ENCODE measurements around the gene SRSF3.
A peak's percentile ranks its signal among the peaks of the same experiment; 100 is the strongest.

The SRSF3 gene

GRCh38 chr6:36594029-36594815 is at the start of gene SRSF3:
Gene SRSF3, plus strand, starts transcription at chr6:36594362. Its CDS starts 2,401 bp downstream, at chr6:36596763.
- peak; percentile 20 for TF ChIP-seq CTCF (IDR thresholded peaks at IDR 0.05; ENCODE audit: insufficient read depth, low read depth, low read length, missing control alignments)
- peak; percentile 99 for DNase-seq (ENCODE audit: low read depth)
- H3K4me3 ChIP-seq (ENCODE audit: low read depth, low read length) = peak within 1 kb of the TSS; percentile 94

GRCh38 chr6:36545767-36546307 is 48.3 kb upstream of the SRSF3 start:
- no peak for TF ChIP-seq CTCF (IDR thresholded peaks at IDR 0.05; ENCODE audit: insufficient read depth, low read depth, low read length, missing control alignments)
- no peak for DNase-seq (ENCODE audit: low read depth)
- peak overlapping the region; percentile 70 for H3K4me3 ChIP-seq (ENCODE audit: low read depth, low read length)

- DNase-seq (ENCODE audit: low read depth) = peak; percentile 34
- peak overlapping the region; percentile 70 for H3K4me3 ChIP-seq (ENCODE audit: low read depth, low read length)
- no peak for TF ChIP-seq CTCF (IDR thresholded peaks at IDR 0.05; ENCODE audit: insufficient read depth, low read depth, low read length, missing control alignments)
Observed at GRCh38 chr6:36546308-36546919, 47.7 kb upstream of the SRSF3 start.

GRCh38 chr6:36546920-36547645 is 47.1 kb upstream of the SRSF3 start, which contains the start of gene STK38:
Gene STK38, minus strand, starts transcription at chr6:36547479. Its CDS starts 7,277 bp downstream, at chr6:36540202.
- peak within 1 kb of the TSS; percentile 70 for H3K4me3 ChIP-seq (ENCODE audit: low read depth, low read length)
- TF ChIP-seq CTCF (IDR thresholded peaks at IDR 0.05; ENCODE audit: insufficient read depth, low read depth, low read length, missing control alignments) = peak; percentile 5
- peak; percentile 94 for DNase-seq (ENCODE audit: low read depth)

GRCh38 chr6:36547646-36548400 is 46.3 kb upstream of the SRSF3 start:
- DNase-seq (ENCODE audit: low read depth) = no peak
- no peak for TF ChIP-seq CTCF (IDR thresholded peaks at IDR 0.05; ENCODE audit: insufficient read depth, low read depth, low read length, missing control alignments)
- H3K4me3 ChIP-seq (ENCODE audit: low read depth, low read length) = peak overlapping the region; percentile 27

- no peak for TF ChIP-seq CTCF (IDR thresholded peaks at IDR 0.05; ENCODE audit: insufficient read depth, low read depth, low read length, missing control alignments)
- no peak overlapping the region for H3K4me3 ChIP-seq (ENCODE audit: low read depth, low read length)
- DNase-seq (ENCODE audit: low read depth) = no peak
Observed at GRCh38 chr6:36548401-36548743, 45.8 kb upstream of the SRSF3 start.
